IMR-90 (cell line): ENCODE data around the gene MAP3K8. TPM values are rescaled to one million over a fixed set of nuclear protein-coding genes. Genes with fewer than 3 reads are reported as not detected.

ENCODE experiments used
- ATAC-seq: fragments of 200-7000 bp; cut with Tn5 transposase; 2 replicates; pipeline ENCODE4 v1.9.1; 2020; ENCODE audit warnings: low read depth, mild to moderate bottlenecking, moderate library complexity
- BruUV-seq: library from RNA; stranded (reverse); fragments of 400-500 nt; replicated peaks from 2 replicates; lab custom pipeline; 2021; lab: Mats Ljungman, UMichigan
- CTCF ChIA-PET: fragments of 300-600 bp; formaldehyde crosslinking; extraction: SDS; loops from one replicate; lab custom pipeline; 2021; ENCODE audit warnings: antibody characterized with exemption; lab: Yijun Ruan, JAX
- POLR2A ChIA-PET: fragments of 300-600 bp; sonication (Branson Sonifier 250); formaldehyde crosslinking; loops from one replicate; lab custom pipeline; 2022; ENCODE audit warnings: antibody characterized with exemption; ENCODE audit not compliant: unreplicated experiment; lab: Charles Lee
- DNase-seq: peaks from one replicate; pipeline ENCODE4 v3.0.0; 2013
- H2AFZ ChIP-seq: replicated peaks from 2 replicates; pipeline ENCODE3; 2013; ENCODE audit warnings: low read length, mild to moderate bottlenecking; ENCODE audit not compliant: poor library complexity
- H2AK5ac ChIP-seq: 2 replicates; pipeline ENCODE4 v1.6.1; 2013; ENCODE audit warnings: low read depth, low read length, inconsistent platforms
- H2AK9ac ChIP-seq: replicated peaks from 2 replicates; pipeline ENCODE3; 2013; ENCODE audit warnings: mild to moderate bottlenecking, low read depth, low read length, moderate library complexity; ENCODE audit not compliant: poor library complexity
- H2BK120ac ChIP-seq: 2 replicates; pipeline ENCODE4 v1.6.1; 2013; ENCODE audit warnings: low read depth, low read length, inconsistent platforms
- H2BK15ac ChIP-seq: 3 replicates; pipeline ENCODE4 v1.6.1; 2013; ENCODE audit warnings: low read depth, low read length, inconsistent platforms
- H2BK20ac ChIP-seq: 2 replicates; pipeline ENCODE4 v1.6.1; 2013; ENCODE audit warnings: low read depth, mild to moderate bottlenecking, inconsistent platforms, low read length, moderate library complexity
- H2BK5ac ChIP-seq: 2 replicates; pipeline ENCODE4 v1.6.1; 2013; ENCODE audit warnings: mild to moderate bottlenecking, low read depth, low read length, inconsistent platforms; ENCODE audit not compliant: poor library complexity, severe bottlenecking
- H3K14ac ChIP-seq: replicated peaks from 2 replicates; pipeline ENCODE4 v1.6.1; 2013; ENCODE audit warnings: low read depth, low read length, inconsistent platforms
- H3K18ac ChIP-seq: 2 replicates; pipeline ENCODE4 v1.6.1; 2013; ENCODE audit warnings: low read depth, low read length, control low read depth
- H3K23ac ChIP-seq: 2 replicates; pipeline ENCODE4 v1.6.1; 2013; ENCODE audit warnings: low read depth, low read length, inconsistent platforms
- H3K27ac ChIP-seq: 2 replicates; pipeline ENCODE4 v1.5.1; 2013; ENCODE audit warnings: mild to moderate bottlenecking, control low read depth, low read length; ENCODE audit not compliant: insufficient read depth
- H3K27me3 ChIP-seq: 2 replicates; pipeline ENCODE4 v1.6.1; 2013; ENCODE audit warnings: low read length; ENCODE audit not compliant: control insufficient read depth, insufficient read depth
- H3K36me3 ChIP-seq: 2 replicates; pipeline ENCODE4 v1.6.1; 2013; ENCODE audit warnings: low read length, mixed read lengths; ENCODE audit not compliant: control insufficient read depth, insufficient read depth
- H3K4ac ChIP-seq: 2 replicates; pipeline ENCODE4 v1.6.1; 2013; ENCODE audit warnings: low read depth, low read length, inconsistent platforms
- H3K4me1 ChIP-seq: 2 replicates; pipeline ENCODE4 v1.6.1; 2013; ENCODE audit warnings: low read length, mixed read lengths; ENCODE audit not compliant: control insufficient read depth, insufficient read depth
- H3K4me2 ChIP-seq: 2 replicates; pipeline ENCODE4 v1.6.1; 2013; ENCODE audit warnings: low read depth, mild to moderate bottlenecking, control low read depth, low read length, moderate library complexity
- H3K4me3 ChIP-seq: 2 replicates; pipeline ENCODE4 v1.5.1; 2013; ENCODE audit warnings: low read depth, mild to moderate bottlenecking, control low read depth, low read length, moderate library complexity; ENCODE audit not compliant: insufficient read depth
- H3K56ac ChIP-seq: 2 replicates; pipeline ENCODE4 v1.6.1; 2013; ENCODE audit warnings: low read length, inconsistent platforms; ENCODE audit not compliant: insufficient read depth; ENCODE audit errors: extremely low read depth
- H3K79me1 ChIP-seq, 2 experiments: 2 replicates each; pipeline ENCODE4 v1.6.1; 2013; ENCODE audit warnings: low read length in 2 of 2, inconsistent platforms in 1 of 2, low read depth in 1 of 2
- H3K9ac ChIP-seq: 2 replicates; pipeline ENCODE4 v1.6.1; 2013; ENCODE audit warnings: low read depth, low read length, control low read depth
- H3K9me1 ChIP-seq: 2 replicates; pipeline ENCODE4 v1.6.1; 2013; ENCODE audit warnings: low read length, inconsistent platforms; ENCODE audit not compliant: insufficient read depth
- H3K9me3 ChIP-seq: 2 replicates; pipeline ENCODE4 v1.6.1; 2013; ENCODE audit warnings: low read length; ENCODE audit not compliant: control insufficient read depth, insufficient read depth
- H4K20me1 ChIP-seq: 2 replicates; pipeline ENCODE4 v1.6.1; 2013; ENCODE audit warnings: low read length, inconsistent platforms; ENCODE audit not compliant: insufficient read depth
- H4K5ac ChIP-seq: 2 replicates; pipeline ENCODE4 v1.6.1; 2013; ENCODE audit warnings: mild to moderate bottlenecking, low read depth, low read length, control low read depth
- H4K8ac ChIP-seq, 2 experiments: 2 replicates each; pipeline ENCODE4 v1.6.1; 2013; ENCODE audit warnings: low read depth in 2 of 2, low read length in 2 of 2, control low read depth in 1 of 2, inconsistent platforms in 1 of 2
- H4K91ac ChIP-seq: 2 replicates; pipeline ENCODE4 v1.6.1; 2013; ENCODE audit warnings: low read depth, low read length, inconsistent platforms; ENCODE audit not compliant: insufficient read depth
- BHLHE40 ChIP-seq: fragments of 150-350 bp; IDR thresholded peaks from 2 replicates; pipeline ENCODE4 v1.6.1; 2016; ENCODE audit warnings: mild to moderate bottlenecking, low read depth, low read length
- CEBPB ChIP-seq: IDR thresholded peaks from 2 replicates; pipeline ENCODE4 v1.6.1; 2012; ENCODE audit warnings: low read depth, low read length, improper control_type of control experiment
- CHD1 ChIP-seq: IDR thresholded peaks from 2 replicates; pipeline ENCODE4 v1.6.1; 2012; ENCODE audit warnings: low read depth, low read length, improper control_type of control experiment
- CTCF ChIP-seq: conservative IDR thresholded peaks from 2 replicates; pipeline ENCODE4 v1.5.1; 2012; ENCODE audit warnings: mild to moderate bottlenecking, low read depth, low read length, improper control_type of control experiment
- ELK1 ChIP-seq: fragments of 150-350 bp; IDR thresholded peaks from 2 replicates; pipeline ENCODE4 v1.6.1; 2016; ENCODE audit warnings: low read depth, mild to moderate bottlenecking, low read length, moderate library complexity, borderline replicate concordance
- FOS ChIP-seq: fragments of 150-350 bp; IDR thresholded peaks from 2 replicates; pipeline ENCODE4 v1.6.1; 2016; ENCODE audit warnings: low read depth, low read length
- MAFK ChIP-seq: IDR thresholded peaks from 2 replicates; pipeline ENCODE4 v1.6.1; 2012; ENCODE audit warnings: low read depth, low read length, improper control_type of control experiment
- MAZ ChIP-seq: IDR thresholded peaks from 2 replicates; pipeline ENCODE4 v1.6.1; 2012; ENCODE audit warnings: low read depth, mild to moderate bottlenecking, low read length, improper control_type of control experiment, moderate library complexity, borderline replicate concordance
- MXI1 ChIP-seq: IDR thresholded peaks from 2 replicates; pipeline ENCODE4 v1.6.1; 2012; ENCODE audit warnings: low read depth, mild to moderate bottlenecking, low read length, moderate library complexity, borderline replicate concordance
- NFE2L2 ChIP-seq: fragments of 150-350 bp; IDR thresholded peaks from 2 replicates; pipeline ENCODE4 v1.6.1; 2016; ENCODE audit warnings: low read depth, mild to moderate bottlenecking, low read length
- POLR2A ChIP-seq: IDR thresholded peaks from 2 replicates; pipeline ENCODE4 v1.6.1; 2012; ENCODE audit warnings: mild to moderate bottlenecking, low read depth, low read length
- RAD21 ChIP-seq: IDR thresholded peaks from 2 replicates; pipeline ENCODE4 v1.6.1; 2012; ENCODE audit warnings: low read length, improper control_type of control experiment
- RCOR1 ChIP-seq: IDR thresholded peaks from 2 replicates; pipeline ENCODE4 v1.6.1; 2012; ENCODE audit warnings: mild to moderate bottlenecking, low read length, improper control_type of control experiment; ENCODE audit not compliant: insufficient replicate concordance
- RFX5 ChIP-seq: IDR thresholded peaks from 2 replicates; pipeline ENCODE4 v1.8.0; 2012; ENCODE audit warnings: low read depth, mild to moderate bottlenecking, low read length, moderate library complexity
- SMC3 ChIP-seq: fragments of 150-350 bp; IDR thresholded peaks from 2 replicates; pipeline ENCODE4 v1.6.1; 2016; ENCODE audit warnings: low read depth, mild to moderate bottlenecking, antibody characterized with exemption, low read length, moderate library complexity
- USF2 ChIP-seq: fragments of 150-350 bp; IDR thresholded peaks from 2 replicates; pipeline ENCODE4 v1.6.1; 2017; ENCODE audit warnings: mild to moderate bottlenecking, antibody characterized with exemption, low read length, low read depth
- WGBS, 2 experiments: methylation state at CpG; one replicate each; pipeline versions ENCODE4 v1.1.5 to v1.1.7; 2013; ENCODE audit warnings: missing lambda C conversion rate in 2 of 2; ENCODE audit not compliant: insufficient read length in 1 of 2; ENCODE audit errors: extremely low coverage in 2 of 2; 5-methylcytosine and 5-hydroxymethylcytosine counted together
- dilution Hi-C: fragments of 300-500 bp; cut with HindIII; formaldehyde crosslinking; loops from one replicate; pipeline ENCODE4 v1.14.3; 2018; ENCODE audit warnings: low sequenced_read_pairs; ENCODE audit not compliant: unreplicated experiment
- in situ Hi-C: fragments of 300-500 bp; cut with MboI; formaldehyde crosslinking; loops from 3 replicates; pipeline ENCODE4 v1.14.3; 2019; ENCODE audit warnings: low sequenced_read_pairs, inconsistent platforms, mixed read lengths
- intact Hi-C: fragments of 100-400 bp; cut with micrococcal nuclease; formaldehyde crosslinking; loops from 2 replicates; pipeline ENCODE4 v1.10.0; 2022
- polyA plus RNA-seq, 3 experiments: library from polyadenylated mRNA; depleted of rRNA; stranded (reverse); fragments of >200 nt; gene quantifications; 2 replicates each; pipeline ENCODE4 v1.2.3, GENCODE V29; 2012; ENCODE audit warnings: low replicate concordance in 1 of 3
- total RNA-seq: library from RNA; depleted of rRNA; stranded (reverse); fragments of >200 nt; gene quantifications from 2 replicates; pipeline ENCODE4 v1.2.3, GENCODE V29; 2012

The MAP3K8 gene
- total and polyA plus RNA-seq, 2 of the 4 experiments (the other 2 are of a cell fraction): 1.8 to 2.6 TPM

GRCh38 chr10:30392564-30392990 is 41.4 kb upstream of the MAP3K8 start:
- Histone ChIP-seq H3K56ac (no peak overlapping the region), H3K79me1 (no peaks in the 10 kb centered on the region), H3K4me1 (0 out of 2 replicates have a peak, but pooled peaks cover 1% of the 10 kb centered on the region), H2AK5ac (no peak overlapping the region), H4K91ac (no peak overlapping the region), H2AFZ (peak overlapping the region; percentile 79), H4K5ac (no peak overlapping the region), H3K27me3 (peaks cover 27% of the 10 kb centered on the region), H3K4me2 (peak overlapping the region; percentile 45; the same call in 1 of the 2 replicates), H3K9me1 (no peaks in the 10 kb centered on the region), H3K4me3 (no peak overlapping the region), H3K23ac (no peak overlapping the region), H3K36me3 (no peaks in the 10 kb centered on the region), H2BK120ac (no peak overlapping the region), H3K4ac (no peak overlapping the region), H2BK20ac (no peak overlapping the region), H2AK9ac (no peak overlapping the region), H3K9ac (no peak overlapping the region), H3K27ac (no peak overlapping the region), H3K14ac (no peak overlapping the region), H4K20me1 (no peaks in the 10 kb centered on the region), H3K18ac (no peak overlapping the region), H3K9me3 (0 out of 2 replicates have a peak, but pooled peaks cover 2% of the 10 kb centered on the region), H2BK5ac (no peak overlapping the region), H2BK15ac (no peak overlapping the region), H4K8ac (no peak overlapping the region)
- in situ Hi-C loops (loop anchor here (5.0 kb wide), 2 partner anchors 140 to 200 kb away; no protein-coding TSS in a partner anchor), dilution Hi-C loops (no loop called here), intact Hi-C loops (loop anchor here (1.0 kb wide), 2 partner anchors 142 to 199 kb away; no protein-coding TSS in a partner anchor)
- ChIA-PET POLR2A (no interaction called here), CTCF (interaction anchor here (0.7 to 1.1 kb wide), 3 partner anchors 191 to 278 kb away, joined by 3 read pairs; no protein-coding TSS in a partner anchor)
- 19% methylated on average over 11 of the region's 17 CpGs; no CpG with 5 or more reads in 1 of the 2 experiments for WGBS, 2 experiments
- no TSS peak for BruUV-seq
- ATAC-seq: peak; percentile 100
- peak; percentile 42 for DNase-seq
- TF ChIP-seq RFX5: no peak
- TF ChIP-seq USF2: no peak
- TF ChIP-seq MAFK: no peak
- no peak for TF ChIP-seq NFE2L2
- TF ChIP-seq BHLHE40: no peak
- TF ChIP-seq CHD1: no peak
- TF ChIP-seq CTCF: peak; percentile 92
- no peak for TF ChIP-seq POLR2A
- no peak for TF ChIP-seq RCOR1
- TF ChIP-seq ELK1: no peak
- peak; percentile 95 for TF ChIP-seq RAD21
- TF ChIP-seq MAZ: peak; percentile 22; the same call in 1 of the 2 replicates
- no peak for TF ChIP-seq MXI1
- peak; percentile 90 for TF ChIP-seq SMC3
- no peak for TF ChIP-seq CEBPB
- TF ChIP-seq FOS: no peak
